Gastroesophageal sphincter (tissue), 2 donors: ENCODE results near the gene TXNL4B.

ENCODE experiments used
- EP300 ChIP-seq: sonication (generic); formaldehyde crosslinking; IDR thresholded peaks from one replicate; pipeline ENCODE4 v1.6.1; 2017; ENCODE audit warnings: antibody characterized with exemption, mild to moderate bottlenecking
- POLR2AphosphoS5 ChIP-seq: sonication (generic); formaldehyde crosslinking; IDR thresholded peaks from one replicate; pipeline ENCODE4 v1.6.1; 2017; ENCODE audit warnings: antibody characterized with exemption

GRCh38 chr16:72112906-72113615, 19.6 kb upstream of the TXNL4B start:
- TF ChIP-seq EP300 = no peak
- TF ChIP-seq POLR2AphosphoS5 = no peak
